K562 (cell line): Measurements from ENCODE around the gene MDM4. TPM values are rescaled to one million over a fixed set of nuclear protein-coding genes. Genes with fewer than 3 reads are reported as not detected.
A peak's percentile ranks its signal among the peaks of the same experiment; 100 is the strongest.

Experiments used
- CHD4 ChIP-seq: fragments of 200-600 bp; sonication (generic); IDR thresholded peaks from 3 replicates; pipeline ENCODE4 v1.6.1; 2012; ENCODE audit warnings: low read depth, mild to moderate bottlenecking, mixed read lengths, low read length, inconsistent platforms; ENCODE audit not compliant: insufficient read depth, insufficient replicate concordance, poor library complexity, severe bottlenecking
- CSDE1 ChIP-seq, 2 experiments: fragments of 450-650 bp; IDR thresholded peaks; 2 replicates each; pipeline ENCODE4 v1.6.1; 2016; ENCODE audit warnings: mild to moderate bottlenecking in 1 of 2
- DACH1 ChIP-seq: fragments of 450-650 bp; IDR thresholded peaks from 2 replicates; pipeline ENCODE4 v1.6.1; 2018; ENCODE audit not compliant: partially characterized antibody
- ETV5 ChIP-seq: sonication (generic); formaldehyde crosslinking; IDR thresholded peaks from 2 replicates; pipeline ENCODE4 v1.4.0; 2020; ENCODE audit warnings: low read depth, mild to moderate bottlenecking, missing genetic modification reagents
- MYNN ChIP-seq, 2 experiments: sonication (generic); formaldehyde crosslinking in 1 of 2; IDR thresholded peaks; 2 replicates each; pipeline versions ENCODE4 v1.5.0 to v1.6.1; 2016 to 2020; ENCODE audit warnings: antibody characterized with exemption in 1 of 2, missing genetic modification reagents in 1 of 2
- PRPF4 ChIP-seq: fragments of 200-400 bp; formaldehyde crosslinking; IDR thresholded peaks from one replicate; pipeline ENCODE4 v1.6.1; 2017; ENCODE audit warnings: low read length, low read depth, mild to moderate bottlenecking; ENCODE audit not compliant: insufficient read depth, poor library complexity, severe bottlenecking
- XRCC4 ChIP-seq: IDR thresholded peaks from one replicate; pipeline ENCODE4 v1.6.1; 2011; ENCODE audit not compliant: insufficient read depth, insufficient read length; ENCODE audit errors: extremely low read depth
- YY1 ChIP-seq, 3 experiments: IDR thresholded peaks; 2 replicates each; pipeline ENCODE4 v1.6.1; 2011; ENCODE audit warnings: low read length in 2 of 3, mild to moderate bottlenecking in 2 of 3, moderate library complexity in 2 of 3, borderline replicate concordance in 1 of 3, control low read depth in 1 of 3, low read depth in 1 of 3; ENCODE audit not compliant: insufficient read depth in 3 of 3, insufficient replicate concordance in 2 of 3, control insufficient read depth in 1 of 3, insufficient read length in 1 of 3; ENCODE audit errors: extremely low read depth in 1 of 3
- ZNF318 ChIP-seq, 2 experiments: fragments of 450-650 bp; IDR thresholded peaks; 2 replicates each; pipeline ENCODE4 v1.6.1; 2016; ENCODE audit warnings: mild to moderate bottlenecking in 2 of 2, borderline replicate concordance in 1 of 2, low read depth in 1 of 2, moderate library complexity in 1 of 2
- ZNF609 ChIP-seq: sonication (generic); formaldehyde crosslinking; IDR thresholded peaks from 2 replicates; pipeline ENCODE4 v1.8.1; 2023; ENCODE audit warnings: missing genetic modification reagents, mild to moderate bottlenecking, borderline replicate concordance
- polyA plus RNA-seq, 8 experiments: library from polyadenylated mRNA; depleted of rRNA in 4 of 8; stranded (reverse) in 5 of 8; unstranded in 3 of 8; fragments of >200 nt; fragmentation: Nextera tagmentation in 2 of 8; fragmentation: Illumina TruSeq in 1 of 8; extraction: Ambion mirVana in 2 of 8; extraction: Trizol in 1 of 8; gene quantifications; 2 replicates each; pipeline versions ENCODE4 v1.2.1 to v1.2.3, GENCODE V29; 2011 to 2014; ENCODE audit warnings: inconsistent platforms in 1 of 8, missing spikeins in 1 of 8
- total RNA-seq, 7 experiments: library from RNA; depleted of rRNA in 6 of 7; stranded (reverse); fragments of >200 nt in 6 of 7; fragmentation: Illumina TruSeq in 2 of 7; extraction: Trizol in 2 of 7; gene quantifications; 2 replicates each; pipeline versions ENCODE4 v1.2.1 to v1.2.3, GENCODE V29; 2011 to 2021; ENCODE audit warnings: low replicate concordance in 1 of 7

Gene MDM4
- total and polyA plus RNA-seq, 9 of the 15 experiments (the other 6 are each of a cell fraction or from before 2014, with no cell fraction given), result 3.3 to 61.7 (median 21.2) TPM

GRCh38 chr1:204506201-204506968 lies 9.8 kb upstream of the MDM4 start (continued):
- TF ChIP-seq ZNF609 (CRISPR knock-in tag), result no peak
- TF ChIP-seq DACH1, result no peak
- TF ChIP-seq CHD4, result peak; percentile 53
- peak; percentile 25 to 90; a peak in 1 of 4 replicates for TF ChIP-seq ZNF318 (IDR thresholded peaks at IDR 0.05; ENCODE audit: borderline replicate concordance in 1 of 2, low read depth in 1 of 2)
- TF ChIP-seq XRCC4, result no peak
- 0 out of 2 replicates have a peak, but pooled peaks have one; percentile 22 for TF ChIP-seq MYNN (IDR thresholded peaks at IDR 0.05)
- TF ChIP-seq MYNN (CRISPR knock-in tag; IDR thresholded peaks at IDR 0.05), result no peak
- no peak for TF ChIP-seq CSDE1 (IDR thresholded peaks at IDR 0.05)
- TF ChIP-seq PRPF4, result no peak
- TF ChIP-seq YY1 (IDR thresholded peaks at IDR 0.05; ENCODE audit: borderline replicate concordance in 1 of 3, control insufficient read depth in 1 of 3, extremely low read depth in 1 of 3, insufficient read depth in 3 of 3, insufficient read length in 1 of 3, insufficient replicate concordance in 2 of 3, low read depth in 1 of 3, low read length in 2 of 3), result peak in 1 of 3 experiments; percentile 36
- TF ChIP-seq ETV5 (CRISPR knock-in tag), result peak; percentile 61; the same call in 1 of the 2 replicates
